H9 (cell line): ENCODE results near the gene IL20. TPM values are rescaled to one million over a fixed set of nuclear protein-coding genes. Genes with fewer than 3 reads are reported as not detected.

ENCODE experiments used
- DNase-seq: peaks from one replicate; pipeline ENCODE4 v3.0.0-alpha.2; 2017
- H2AFZ ChIP-seq: one replicate; pipeline ENCODE4 v1.6.1; 2013; ENCODE audit warnings: mild to moderate bottlenecking, low read length, control low read depth, moderate library complexity
- H2AK5ac ChIP-seq: 2 replicates; pipeline ENCODE4 v1.6.1; 2013; ENCODE audit warnings: low read length, control low read depth, mixed read lengths; ENCODE audit not compliant: insufficient read length
- H2BK120ac ChIP-seq: one replicate; pipeline ENCODE4 v1.6.1; 2013; ENCODE audit warnings: low read depth, mild to moderate bottlenecking, low read length, control low read depth, inconsistent platforms; ENCODE audit not compliant: poor library complexity, severe bottlenecking
- H2BK12ac ChIP-seq: 2 replicates; pipeline ENCODE4 v1.6.1; 2013; ENCODE audit warnings: low read length, control low read depth, mixed read lengths, low read depth; ENCODE audit not compliant: insufficient read length
- H2BK15ac ChIP-seq: 2 replicates; pipeline ENCODE4 v1.6.1; 2013; ENCODE audit warnings: low read depth, low read length, control low read depth
- H2BK20ac ChIP-seq: one replicate; pipeline ENCODE4 v1.6.1; 2013; ENCODE audit warnings: low read depth, mild to moderate bottlenecking, low read length, control low read depth, inconsistent platforms; ENCODE audit not compliant: poor library complexity, severe bottlenecking
- H2BK5ac ChIP-seq: 2 replicates; pipeline ENCODE4 v1.6.1; 2013; ENCODE audit warnings: low read length, control low read depth, mixed read lengths; ENCODE audit not compliant: insufficient read length
- H3K14ac ChIP-seq: 2 replicates; pipeline ENCODE4 v1.6.1; 2013; ENCODE audit warnings: low read length, control low read depth; ENCODE audit not compliant: insufficient read depth
- H3K18ac ChIP-seq: 2 replicates; pipeline ENCODE4 v1.6.1; 2013; ENCODE audit warnings: low read depth, mild to moderate bottlenecking, mixed read lengths, low read length, control low read depth; ENCODE audit not compliant: insufficient read length
- H3K23ac ChIP-seq: 2 replicates; pipeline ENCODE4 v1.6.1; 2013; ENCODE audit warnings: low read length, control low read depth, mixed read lengths, low read depth; ENCODE audit not compliant: insufficient read length
- H3K23me2 ChIP-seq: 2 replicates; pipeline ENCODE4 v1.6.1; 2013; ENCODE audit warnings: low read depth, mild to moderate bottlenecking, mixed read lengths, low read length, control low read depth; ENCODE audit not compliant: insufficient read length, poor library complexity, severe bottlenecking
- H3K27ac ChIP-seq: 2 replicates; pipeline ENCODE4 v1.5.1; 2013; ENCODE audit warnings: low read length, control low read depth, mixed read lengths, low read depth; ENCODE audit not compliant: insufficient read length
- H3K27me3 ChIP-seq: 2 replicates; pipeline ENCODE4 v1.6.1; 2013; ENCODE audit warnings: low read length, control low read depth, inconsistent platforms; ENCODE audit not compliant: insufficient read depth
- H3K4ac ChIP-seq: 2 replicates; pipeline ENCODE4 v1.6.1; 2013; ENCODE audit warnings: low read depth, mild to moderate bottlenecking, control low read depth, inconsistent platforms, low read length, moderate library complexity
- H3K4me1 ChIP-seq: 2 replicates; pipeline ENCODE4 v1.6.1; 2013; ENCODE audit warnings: low read length, control low read depth, inconsistent platforms; ENCODE audit not compliant: insufficient read depth
- H3K4me2 ChIP-seq: 2 replicates; pipeline ENCODE4 v1.6.1; 2013; ENCODE audit warnings: low read length, control low read depth, mixed read lengths; ENCODE audit not compliant: insufficient read length, insufficient read depth
- H3K56ac ChIP-seq: 2 replicates; pipeline ENCODE4 v1.6.1; 2013; ENCODE audit warnings: low read depth, mild to moderate bottlenecking, mixed read lengths, low read length, control low read depth; ENCODE audit not compliant: insufficient read length
- H3K79me1 ChIP-seq: 2 replicates; pipeline ENCODE4 v1.6.1; 2013; ENCODE audit warnings: low read depth, mild to moderate bottlenecking, moderate library complexity, low read length, control low read depth, inconsistent platforms; ENCODE audit not compliant: insufficient read depth, poor library complexity, severe bottlenecking
- H3K79me2 ChIP-seq: 2 replicates; pipeline ENCODE4 v1.6.1; 2013; ENCODE audit warnings: low read length, control low read depth, inconsistent platforms; ENCODE audit not compliant: insufficient read depth
- H3K9ac ChIP-seq: 2 replicates; pipeline ENCODE4 v1.6.1; 2013; ENCODE audit warnings: low read length, control low read depth, mixed read lengths; ENCODE audit not compliant: insufficient read length; ENCODE audit errors: extremely low read depth
- H3K9me3 ChIP-seq: one replicate; pipeline ENCODE4 v1.6.1; 2013; ENCODE audit warnings: low read depth, low read length, inconsistent platforms; ENCODE audit not compliant: control insufficient read depth
- H3T11ph ChIP-seq: one replicate; pipeline ENCODE4 v1.6.1; 2013; ENCODE audit warnings: mild to moderate bottlenecking, low read length, control low read depth, inconsistent platforms
- H4K20me1 ChIP-seq: one replicate; pipeline ENCODE4 v1.6.1; 2013; ENCODE audit not compliant: control insufficient read depth, insufficient read length, insufficient read depth
- H4K5ac ChIP-seq: 2 replicates; pipeline ENCODE4 v1.6.1; 2013; ENCODE audit warnings: low read depth, mild to moderate bottlenecking, mixed read lengths, low read length, control low read depth; ENCODE audit not compliant: insufficient read length
- H4K8ac ChIP-seq: replicated peaks from 2 replicates; pipeline ENCODE4 v1.6.1; 2013; ENCODE audit warnings: low read length, control low read depth, mixed read lengths, low read depth; ENCODE audit not compliant: insufficient read length
- H4K91ac ChIP-seq: 2 replicates; pipeline ENCODE4 v1.6.1; 2013; ENCODE audit warnings: low read depth, mild to moderate bottlenecking, moderate library complexity, mixed read lengths, low read length, control low read depth; ENCODE audit not compliant: insufficient read length
- H3K27ac Mint-ChIP-seq, 3 experiments: 2 replicates in 2 of 3; 3 replicates in 1 of 3; pipeline ENCODE4 v1.8.0; 2020 to 2021; ENCODE audit warnings: mixed read lengths in 3 of 3, mild to moderate bottlenecking in 1 of 3, moderate library complexity in 1 of 3
- H3K27me3 Mint-ChIP-seq: 2 replicates; pipeline ENCODE4 v1.8.0; 2021; ENCODE audit warnings: low read depth, mild to moderate bottlenecking, moderate library complexity, mixed read lengths
- H3K36me3 Mint-ChIP-seq, 3 experiments: 2 replicates in 2 of 3; 3 replicates in 1 of 3; pipeline ENCODE4 v1.8.0; 2020 to 2021; ENCODE audit warnings: low read depth in 3 of 3, mixed read lengths in 3 of 3; ENCODE audit not compliant: insufficient read depth in 1 of 3
- H3K4me1 Mint-ChIP-seq, 2 experiments: 2 replicates each; pipeline ENCODE4 v1.8.0; 2020; ENCODE audit warnings: mixed read lengths in 2 of 2
- H3K4me3 Mint-ChIP-seq, 2 experiments: 2 replicates in 1 of 2; 3 replicates in 1 of 2; pipeline ENCODE4 v1.8.0; 2020 to 2021; ENCODE audit warnings: mild to moderate bottlenecking in 2 of 2, mixed read lengths in 2 of 2, moderate library complexity in 1 of 2
- H3K9me3 Mint-ChIP-seq, 2 experiments: 2 replicates in 1 of 2; 3 replicates in 1 of 2; pipeline ENCODE4 v1.8.0; 2020; ENCODE audit warnings: mild to moderate bottlenecking in 2 of 2, mixed read lengths in 2 of 2, moderate library complexity in 1 of 2
- WGBS: extraction: QIAGEN DNeasy Blood & Tissue Kit; methylation state at CpG from one replicate; pipeline ENCODE4 v1.1.7; 2013; ENCODE audit warnings: missing lambda C conversion rate, low lambda C conversion rate, mixed read lengths; ENCODE audit not compliant: insufficient read length; ENCODE audit errors: extremely low coverage; 5-methylcytosine and 5-hydroxymethylcytosine counted together
- total RNA-seq: library from RNA; stranded (reverse); gene quantifications from 2 replicates; pipeline ENCODE4 v1.2.1, GENCODE V29; 2021
- TF ChIP-seq, protein P1 (sequence below): fragments of 200-600 bp; sonication (generic); conservative IDR thresholded peaks from 3 replicates; pipeline ENCODE4 v1.8.0; 2021; ENCODE audit warnings: antibody characterized with exemption, mild to moderate bottlenecking

IL20 gene
- total RNA-seq, 1 experiment from 2014 or later, result not detected

GRCh38 chr1:206850401-206850800 is 15.0 kb upstream of the IL20 start:
- H3K9me3 ChIP-seq, result no peaks in the 10 kb centered on the region
- no CpG with 5 or more reads among the region's 2 CpGs for WGBS
- no peaks in the 10 kb centered on the region for H3K23me2 ChIP-seq

More at GRCh38 chr1:206850401-206850800, 15.0 kb upstream of the IL20 start:
- Histone ChIP-seq H3K27ac (no peak overlapping the region), H3K79me1 (no peaks in the 10 kb centered on the region), H2BK20ac (no peak overlapping the region), H3K4ac (no peak overlapping the region), H3K18ac (no peak overlapping the region), H2AFZ (no peak overlapping the region), H3K14ac (no peak overlapping the region), H3K56ac (no peak overlapping the region), H4K91ac (no peak overlapping the region), H3K27me3 (no peaks in the 10 kb centered on the region), H3K9ac (no peak overlapping the region), H4K8ac (no peak overlapping the region), H3K23ac (no peak overlapping the region), H4K20me1 (no peaks in the 10 kb centered on the region), H3K4me1 (no peaks in the 10 kb centered on the region), H4K5ac (no peak overlapping the region), H3K4me2 (no peak overlapping the region), H3T11ph (no peak overlapping the region), H2BK15ac (no peak overlapping the region), H2AK5ac (no peak overlapping the region), H2BK12ac (no peak overlapping the region), H2BK120ac (no peak overlapping the region), H3K79me2 (no peaks in the 10 kb centered on the region), H2BK5ac (no peak overlapping the region)
- Mint-ChIP-seq H3K4me1 (peaks cover 0 to 2% of the 10 kb centered on the region in 2 experiments; a peak in 1 of 4 replicates), H3K27ac (no peak overlapping the region), H3K9me3 (peaks cover 18 to 24% of the 10 kb centered on the region in 2 experiments), H3K4me3 (no peak overlapping the region), H3K27me3 (peaks cover 20% of the 10 kb centered on the region), H3K36me3 (peaks cover 0 to 11% (median 0%) of the 10 kb centered on the region in 3 experiments; a peak in 3 of 7 replicates)
- TF ChIP-seq, protein P1, sequence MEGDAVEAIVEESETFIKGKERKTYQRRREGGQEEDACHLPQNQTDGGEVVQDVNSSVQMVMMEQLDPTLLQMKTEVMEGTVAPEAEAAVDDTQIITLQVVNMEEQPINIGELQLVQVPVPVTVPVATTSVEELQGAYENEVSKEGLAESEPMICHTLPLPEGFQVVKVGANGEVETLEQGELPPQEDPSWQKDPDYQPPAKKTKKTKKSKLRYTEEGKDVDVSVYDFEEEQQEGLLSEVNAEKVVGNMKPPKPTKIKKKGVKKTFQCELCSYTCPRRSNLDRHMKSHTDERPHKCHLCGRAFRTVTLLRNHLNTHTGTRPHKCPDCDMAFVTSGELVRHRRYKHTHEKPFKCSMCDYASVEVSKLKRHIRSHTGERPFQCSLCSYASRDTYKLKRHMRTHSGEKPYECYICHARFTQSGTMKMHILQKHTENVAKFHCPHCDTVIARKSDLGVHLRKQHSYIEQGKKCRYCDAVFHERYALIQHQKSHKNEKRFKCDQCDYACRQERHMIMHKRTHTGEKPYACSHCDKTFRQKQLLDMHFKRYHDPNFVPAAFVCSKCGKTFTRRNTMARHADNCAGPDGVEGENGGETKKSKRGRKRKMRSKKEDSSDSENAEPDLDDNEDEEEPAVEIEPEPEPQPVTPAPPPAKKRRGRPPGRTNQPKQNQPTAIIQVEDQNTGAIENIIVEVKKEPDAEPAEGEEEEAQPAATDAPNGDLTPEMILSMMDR, result no peak
- no peak for DNase-seq
